NB4 (cell line): Measurements from ENCODE around the gene RNU1-2.
"Not testable (repeated sequence)": the region's sequence is repeated elsewhere in the genome, so short reads cannot be mapped to it uniquely, and the experiment has no call there.

ENCODE experiments used
- MYC ChIP-seq: IDR thresholded peaks from 2 replicates; pipeline ENCODE4 v1.6.1; 2011; ENCODE audit warnings: low read depth, low read length
- POLR2A ChIP-seq: IDR thresholded peaks from 2 replicates; pipeline ENCODE4 v1.6.1; 2011; ENCODE audit warnings: mild to moderate bottlenecking; ENCODE audit not compliant: insufficient read length; ENCODE audit errors: extremely low read depth
- TF ChIP-seq, protein P1 (sequence below): IDR thresholded peaks from one replicate; pipeline ENCODE4 v1.5.1; 2012; ENCODE audit warnings: low read depth, low read length

DNA sequence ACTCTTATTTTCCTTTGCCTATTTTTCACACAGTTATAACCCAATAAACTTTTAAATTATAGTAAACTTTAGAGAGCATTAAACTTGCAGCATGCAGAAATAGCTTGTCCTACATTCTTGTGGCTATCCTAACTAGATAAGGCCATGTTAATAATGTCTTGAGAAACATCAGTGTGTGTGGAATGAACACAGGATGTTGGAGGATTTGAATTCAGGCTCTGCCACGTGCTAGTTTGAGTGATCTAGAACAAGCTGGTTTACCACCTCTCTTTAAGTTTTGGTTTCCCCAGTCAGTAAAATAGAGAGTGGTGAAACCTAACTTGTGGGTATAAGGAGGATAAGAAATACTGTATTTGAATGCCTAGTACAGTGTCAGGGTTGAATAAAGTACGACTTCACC is 39.6 kb upstream of the RNU1-2 start:
- TF ChIP-seq, protein P1, sequence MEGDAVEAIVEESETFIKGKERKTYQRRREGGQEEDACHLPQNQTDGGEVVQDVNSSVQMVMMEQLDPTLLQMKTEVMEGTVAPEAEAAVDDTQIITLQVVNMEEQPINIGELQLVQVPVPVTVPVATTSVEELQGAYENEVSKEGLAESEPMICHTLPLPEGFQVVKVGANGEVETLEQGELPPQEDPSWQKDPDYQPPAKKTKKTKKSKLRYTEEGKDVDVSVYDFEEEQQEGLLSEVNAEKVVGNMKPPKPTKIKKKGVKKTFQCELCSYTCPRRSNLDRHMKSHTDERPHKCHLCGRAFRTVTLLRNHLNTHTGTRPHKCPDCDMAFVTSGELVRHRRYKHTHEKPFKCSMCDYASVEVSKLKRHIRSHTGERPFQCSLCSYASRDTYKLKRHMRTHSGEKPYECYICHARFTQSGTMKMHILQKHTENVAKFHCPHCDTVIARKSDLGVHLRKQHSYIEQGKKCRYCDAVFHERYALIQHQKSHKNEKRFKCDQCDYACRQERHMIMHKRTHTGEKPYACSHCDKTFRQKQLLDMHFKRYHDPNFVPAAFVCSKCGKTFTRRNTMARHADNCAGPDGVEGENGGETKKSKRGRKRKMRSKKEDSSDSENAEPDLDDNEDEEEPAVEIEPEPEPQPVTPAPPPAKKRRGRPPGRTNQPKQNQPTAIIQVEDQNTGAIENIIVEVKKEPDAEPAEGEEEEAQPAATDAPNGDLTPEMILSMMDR: not testable (repeated sequence)
- not testable (repeated sequence) for TF ChIP-seq POLR2A, MYC
